Measurements from ENCODE around the gene ZNF790. TPM values are rescaled to one million over a fixed set of nuclear protein-coding genes. Genes with fewer than 3 reads are reported as not detected.

ZNF790 gene
- total and polyA plus RNA-seq, 2 of the 8 experiments (the other 6 are each of a cell fraction or from before 2014, with no cell fraction given) = 1.7 to 7.2 TPM

DNA sequence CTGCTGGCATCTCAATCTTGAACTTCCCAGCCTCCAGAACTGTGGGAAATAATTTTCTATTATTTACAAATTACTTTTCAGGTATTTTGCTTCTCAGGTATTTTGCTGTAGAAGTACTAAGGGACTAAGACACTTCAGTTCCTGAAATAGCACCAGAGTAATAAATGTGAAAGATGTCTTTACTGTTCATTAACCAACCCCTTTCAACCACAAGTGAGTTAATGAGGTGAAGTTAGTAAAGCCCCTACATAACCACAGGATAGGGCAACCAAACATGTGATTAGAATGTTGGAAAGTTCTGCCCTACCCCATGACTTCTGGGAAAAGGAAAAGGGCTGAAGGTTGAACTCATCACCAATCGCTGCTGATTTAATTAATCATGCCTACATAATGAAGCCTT is 9.8 kb upstream of the ZNF790 start:
- Histone ChIP-seq H3K9me3 (ENCODE audit: insufficient read depth in 2 of 2, low read depth in 1 of 2, low read length in 1 of 2) (no peaks in the 10 kb centered on the region), H3K27me3 (replicated peaks in 1 of 4; ENCODE audit: control insufficient read depth in 3 of 4, extremely low read depth in 1 of 4, insufficient read depth in 3 of 4, low read length in 3 of 4) (no peaks in the 10 kb centered on the region), H2BK15ac (ENCODE audit: low read length) (no peak overlapping the region), H2AFZ (ENCODE audit: low read length) (no peak overlapping the region), H3K23ac (ENCODE audit: insufficient read length) (no peak overlapping the region), H3K4me2 (ENCODE audit: insufficient read depth in 1 of 2, low read depth in 2 of 2, low read length in 2 of 2) (no peak overlapping the region; a peak in 1 of 4 replicates), H2AK5ac (ENCODE audit: low read depth, low read length) (no peak overlapping the region), H3K4ac (replicated peaks; ENCODE audit: insufficient read length, low read depth, low read length) (no peak overlapping the region), H2BK12ac (ENCODE audit: low read depth, low read length) (no peak overlapping the region), H4K8ac (ENCODE audit: extremely low read depth, insufficient read depth, low read length) (no peak overlapping the region), H3K79me1 (ENCODE audit: low read depth, low read length) (peaks cover 8% of the 10 kb centered on the region), H3K9ac (replicated peaks in 1 of 4; ENCODE audit: extremely low read depth in 1 of 4, low read depth in 3 of 4, low read length in 3 of 4) (no peak overlapping the region), H2BK120ac (replicated peaks; ENCODE audit: low read depth, low read length) (no peak overlapping the region), H2BK20ac (ENCODE audit: low read length) (no peak overlapping the region), H3K23me2 (ENCODE audit: low read depth, low read length) (peaks cover 16% of the 10 kb centered on the region), H4K91ac (replicated peaks; ENCODE audit: insufficient read length, low read length) (no peak overlapping the region), H3K27ac (ENCODE audit: low read depth, low read length) (no peak overlapping the region), H3K14ac (ENCODE audit: insufficient read length) (no peak overlapping the region), H4K20me1 (replicated peaks in 1 of 2; ENCODE audit: control insufficient read depth in 1 of 2, insufficient read depth in 2 of 2, low read length in 2 of 2) (no peaks in the 10 kb centered on the region), H3K4me3 (ENCODE audit: extremely low read depth in 1 of 4, insufficient read depth in 2 of 4, low read depth in 3 of 4, low read length in 4 of 4) (no peak overlapping the region), H3K79me2 (ENCODE audit: control insufficient read depth in 1 of 2, insufficient read depth in 2 of 2, low read length in 2 of 2) (peaks cover 0 to 21% of the 10 kb centered on the region in 2 experiments; a peak in 2 of 4 replicates), H3K18ac (ENCODE audit: extremely low read depth, low read length) (no peak overlapping the region), H3K4me1 (replicated peaks in 1 of 4; ENCODE audit: control insufficient read depth in 3 of 4, insufficient read depth in 4 of 4, low read length in 3 of 4) (peaks cover 0 to 2% (median 0%) of the 10 kb centered on the region in 4 experiments; a peak in 3 of 7 replicates), H2BK5ac (ENCODE audit: low read depth, low read length) (no peak overlapping the region), H3K56ac (replicated peaks; ENCODE audit: insufficient read length, low read depth, low read length) (no peak overlapping the region), H4K5ac (ENCODE audit: insufficient read length, low read depth, low read length) (no peak overlapping the region), H3K36me3 (ENCODE audit: control insufficient read depth in 2 of 4, insufficient read depth in 4 of 4, low read length in 3 of 4) (peaks cover 0 to 4% (median 0%) of the 10 kb centered on the region in 4 experiments; a peak in 1 of 8 replicates)
- DNase-seq (ENCODE audit: low read depth in 1 of 2, low spot score in 2 of 2) (no peak), FAIRE-seq (no peak)
- POLR2A ChIA-PET (ENCODE audit: partially characterized antibody) = interaction anchor here (5.1 kb wide), 1 partner anchor 9 kb away, joined by 103 read pairs; the partner anchor contains the start of gene ZNF790
- CTCF ChIA-PET (ENCODE audit: partially characterized antibody) = no interaction called here
- 100% methylated on average over 1 of the region's 1 CpG; no CpG with 5 or more reads in 1 of the 2 experiments for WGBS, 2 experiments (ENCODE audit: extremely low coverage in 1 of 2, insufficient coverage in 1 of 2, insufficient read length in 1 of 2, insufficient replicate concordance in 2 of 2, low coverage in 1 of 2, low lambda C conversion rate in 2 of 2, missing lambda C conversion rate in 1 of 2)
- no peak for TF ChIP-seq SRF (IDR thresholded peaks at IDR 0.05; ENCODE audit: low read depth, low read length)
- no peak for TF ChIP-seq JUN (IDR thresholded peaks at IDR 0.05; ENCODE audit: low read depth, low read length)
- TF ChIP-seq CREB1 (IDR thresholded peaks at IDR 0.05) = no peak
- no peak for TF ChIP-seq BCL11A (IDR thresholded peaks at IDR 0.05; ENCODE audit: low read depth in 2 of 2, low read length in 2 of 2)
- no peak for TF ChIP-seq NRF1 (IDR thresholded peaks at IDR 0.05; ENCODE audit: low read depth, low read length)
- no peak for TF ChIP-seq RXRA (IDR thresholded peaks at IDR 0.05; ENCODE audit: insufficient read depth, low read depth, low read length)
- TF ChIP-seq KDM4A (IDR thresholded peaks at IDR 0.05; ENCODE audit: low read depth, low read length, severe bottlenecking) = no peak
- no peak for TF ChIP-seq ASH2L (IDR thresholded peaks at IDR 0.05; ENCODE audit: low read length)
- TF ChIP-seq SUZ12 (IDR thresholded peaks at IDR 0.05; ENCODE audit: low read length) = no peak
- TF ChIP-seq EZH2 (IDR thresholded peaks at IDR 0.05; ENCODE audit: low read depth, low read length, severe bottlenecking) = no peak
- TF ChIP-seq TCF12 (IDR thresholded peaks at IDR 0.05; ENCODE audit: low read depth, low read length) = no peak
- TF ChIP-seq CEBPB (IDR thresholded peaks at IDR 0.05; ENCODE audit: low read depth, low read length) = no peak
- TF ChIP-seq SP2 (IDR thresholded peaks at IDR 0.05; ENCODE audit: low read length) = no peak

Measured in H1 (cell line).